GDM1 (cell line): Measurements from ENCODE around the gene LIN7A.

Experiments
- DNase-seq: peaks from one replicate; lab custom pipeline; 2025; lab: John Stamatoyannopoulos, UW

LIN7A gene

GRCh38 chr12:80749456-80749855 is 188.3 kb downstream of the LIN7A start:
- DNase-seq = no peak

- DNase-seq = no peak
Measured at GRCh38 chr12:80747800-80748199, 189.9 kb downstream of the LIN7A start.

GRCh38 chr12:80745851-80746505 is 191.8 kb downstream of the LIN7A start:
- DNase-seq = no peak
